ENCODE measurements around the gene PDE4D.

PDE4D gene

DNA sequence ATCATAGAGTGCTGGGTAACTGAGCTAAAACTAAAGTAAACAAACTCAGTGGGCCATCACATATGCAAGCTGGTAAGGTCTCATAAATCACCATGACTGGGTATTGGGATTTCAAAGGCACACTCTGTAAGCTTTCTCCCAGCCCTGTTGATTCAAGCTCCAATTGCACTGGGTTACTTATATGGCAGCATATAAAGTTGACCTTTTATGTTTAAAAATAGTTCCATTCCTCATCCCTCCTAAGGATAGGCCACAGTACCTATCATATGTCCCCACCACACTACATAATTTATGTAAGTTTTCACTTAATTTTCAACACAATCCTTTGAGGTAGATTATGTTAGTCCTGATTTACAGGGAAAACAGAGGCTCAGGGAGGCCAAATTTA lies 872.2 kb downstream of the PDE4D start:
- no peak for TF ChIP-seq POLR2AphosphoS5 (IDR thresholded peaks at IDR 0.05; ENCODE audit: low read depth, low read length)
- no peak for TF ChIP-seq SIN3A (IDR thresholded peaks at IDR 0.05; ENCODE audit: borderline replicate concordance, insufficient read depth, low read length)
- TF ChIP-seq TAF1 (IDR thresholded peaks at IDR 0.05; ENCODE audit: borderline replicate concordance, insufficient read depth, low read length): no peak
- TF ChIP-seq FOXP2 (optimal IDR thresholded peaks at IDR 0.05; ENCODE audit: borderline replicate concordance, extremely low read depth, extremely low read length, insufficient read depth): no peak
- TF ChIP-seq REST (IDR thresholded peaks at IDR 0.05; ENCODE audit: insufficient read depth in 1 of 2, low read depth in 2 of 2, low read length in 2 of 2): no peak

GRCh38 chr5:59020611-59021285 lies 872.8 kb downstream of the PDE4D start:
- TF ChIP-seq SIN3A (IDR thresholded peaks at IDR 0.05; ENCODE audit: borderline replicate concordance, insufficient read depth, low read length): no peak
- TF ChIP-seq POLR2AphosphoS5 (IDR thresholded peaks at IDR 0.05; ENCODE audit: low read depth, low read length): no peak
- TF ChIP-seq TAF1 (IDR thresholded peaks at IDR 0.05; ENCODE audit: borderline replicate concordance, insufficient read depth, low read length): no peak
- no peak for TF ChIP-seq FOXP2 (optimal IDR thresholded peaks at IDR 0.05; ENCODE audit: borderline replicate concordance, extremely low read depth, extremely low read length, insufficient read depth)
- TF ChIP-seq REST (IDR thresholded peaks at IDR 0.05; ENCODE audit: insufficient read depth in 1 of 2, low read depth in 2 of 2, low read length in 2 of 2): no peak

DNA sequence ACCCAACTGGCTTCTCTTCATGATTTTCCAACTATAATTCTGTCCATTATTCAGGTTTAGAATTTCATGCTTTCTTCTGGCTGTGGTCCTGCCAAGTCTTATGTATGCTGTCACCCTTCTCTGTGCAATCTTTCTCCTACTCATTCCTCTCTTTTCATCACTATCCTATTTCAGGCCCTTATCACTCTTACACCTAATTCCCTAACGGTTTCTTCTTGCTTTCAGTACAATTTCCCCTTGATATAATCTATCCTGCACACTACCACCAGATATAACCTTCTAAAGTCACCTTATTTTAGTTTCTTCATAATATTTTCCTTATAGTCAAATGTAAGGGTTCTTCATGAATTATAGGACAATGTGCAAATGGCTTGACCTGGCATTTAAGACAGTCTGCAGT lies 874.4 kb downstream of the PDE4D start:
- no peak for TF ChIP-seq REST (IDR thresholded peaks at IDR 0.05; ENCODE audit: insufficient read depth in 1 of 2, low read depth in 2 of 2, low read length in 2 of 2)
- no peak for TF ChIP-seq TAF1 (IDR thresholded peaks at IDR 0.05; ENCODE audit: borderline replicate concordance, insufficient read depth, low read length)
- TF ChIP-seq FOXP2 (optimal IDR thresholded peaks at IDR 0.05; ENCODE audit: borderline replicate concordance, extremely low read depth, extremely low read length, insufficient read depth): no peak
- no peak for TF ChIP-seq SIN3A (IDR thresholded peaks at IDR 0.05; ENCODE audit: borderline replicate concordance, insufficient read depth, low read length)
- no peak for TF ChIP-seq POLR2AphosphoS5 (IDR thresholded peaks at IDR 0.05; ENCODE audit: low read depth, low read length)

- no peak for TF ChIP-seq SIN3A (IDR thresholded peaks at IDR 0.05; ENCODE audit: borderline replicate concordance, insufficient read depth, low read length)
Observed at GRCh38 chr5:59016925-59017324, 876.6 kb downstream of the PDE4D start.

GRCh38 chr5:59008816-59009473 lies 884.6 kb downstream of the PDE4D start:
- TF ChIP-seq FOXP2 (optimal IDR thresholded peaks at IDR 0.05; ENCODE audit: borderline replicate concordance, extremely low read depth, extremely low read length, insufficient read depth): no peak
- no peak for TF ChIP-seq POLR2AphosphoS5 (IDR thresholded peaks at IDR 0.05; ENCODE audit: low read depth, low read length)
- no peak for TF ChIP-seq SIN3A (IDR thresholded peaks at IDR 0.05; ENCODE audit: borderline replicate concordance, insufficient read depth, low read length)
- TF ChIP-seq TAF1 (IDR thresholded peaks at IDR 0.05; ENCODE audit: borderline replicate concordance, insufficient read depth, low read length): no peak
- no peak for TF ChIP-seq REST (IDR thresholded peaks at IDR 0.05; ENCODE audit: insufficient read depth in 1 of 2, low read depth in 2 of 2, low read length in 2 of 2)
